Gastrocnemius medialis (tissue), 4 donors: ENCODE measurements around the gene MINDY1.

Source experiments
- CTCF ChIP-seq, 5 experiments: fragments of 450-650 bp in 3 of 5; fragments of 200-600 bp in 2 of 5; sonication (generic) in 2 of 5; IDR thresholded peaks in 4 of 5; conservative IDR thresholded peaks in 1 of 5; 1 replicate in 4 of 5; 2 replicates in 1 of 5; pipeline ENCODE4 v1.5.1; 2016 to 2019; ENCODE audit warnings: antibody characterized with exemption in 5 of 5, mild to moderate bottlenecking in 3 of 5, moderate library complexity in 3 of 5
- POLR2A ChIP-seq, 2 donors: fragments of 450-650 bp; IDR thresholded peaks; one replicate each; pipeline ENCODE4 v1.6.1; 2017; ENCODE audit warnings: antibody characterized with exemption in 2 of 2, mild to moderate bottlenecking in 2 of 2, moderate library complexity in 2 of 2

- TF ChIP-seq CTCF (IDR thresholded peaks at IDR 0.05 in 4 of 5, conservative IDR thresholded peaks at IDR 0.05 in 1 of 5) (peak; percentile 78 to 87 (median 83)), POLR2A (IDR thresholded peaks at IDR 0.05) (no peak)
These were observed 10.8 kb downstream of the MINDY1 start for GRCh38 chr1:150995896-150996295.
